ENCODE data around the gene UBE2E3. TPM values are rescaled to one million over a fixed set of nuclear protein-coding genes. Genes with fewer than 3 reads are reported as not detected.

UBE2E3 gene
- total and polyA plus RNA-seq, 2 of the 4 experiments (the other 2 are of a cell fraction), result 106 to 114 TPM

DNA sequence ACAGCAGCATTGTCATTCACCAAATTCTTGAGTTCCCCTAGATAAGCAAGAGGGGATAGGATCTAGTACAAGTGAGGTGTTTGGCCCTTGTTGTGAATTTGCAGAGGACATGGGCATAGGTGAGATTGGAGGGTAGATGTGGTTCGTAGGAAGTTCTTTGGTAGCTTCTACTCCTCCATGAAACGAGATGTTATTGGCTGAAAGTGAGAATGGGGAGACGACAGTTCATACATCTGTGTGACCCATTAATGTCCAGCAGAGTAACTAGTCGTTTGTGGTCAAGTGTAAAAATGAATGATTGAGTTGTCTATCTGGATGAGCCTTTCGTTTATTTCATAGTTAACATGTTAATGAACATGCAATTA is 90.4 kb downstream of the UBE2E3 start:
- dilution Hi-C loops (cut with HindIII; ENCODE audit: low sequenced_read_pairs, unreplicated experiment), result no loop called here

More for the DNA sequence above, 90.4 kb downstream of the UBE2E3 start:
- intact Hi-C loops (cut with micrococcal nuclease) (loop anchor here (5.0 kb wide), 2 partner anchors 89 to 829 kb away; partner anchors contain the start of gene UBE2E3), in situ Hi-C loops (cut with MboI; ENCODE audit: low sequenced_read_pairs) (loop anchor here (10.0 kb wide), 1 partner anchor 946 kb away; no protein-coding TSS in a partner anchor)
- no peak overlapping the region for H4K8ac ChIP-seq (ENCODE audit: low read depth in 2 of 2, low read length in 2 of 2)
- H2BK120ac ChIP-seq (ENCODE audit: low read depth, low read length), result no peak overlapping the region
- H3K27me3 ChIP-seq (ENCODE audit: control insufficient read depth, insufficient read depth, low read length), result no peaks in the 10 kb centered on the region
- H2AFZ ChIP-seq (replicated peaks; ENCODE audit: low read length, poor library complexity), result no peak overlapping the region
- TF ChIP-seq SMC3 (IDR thresholded peaks at IDR 0.05; ENCODE audit: low read depth, low read length) (no peak), POLR2A (IDR thresholded peaks at IDR 0.05; ENCODE audit: low read depth, low read length) (no peak), RAD21 (IDR thresholded peaks at IDR 0.05; ENCODE audit: low read length) (no peak), RCOR1 (IDR thresholded peaks at IDR 0.05; ENCODE audit: insufficient replicate concordance, low read length) (no peak)
- TF ChIP-seq, protein P1, sequence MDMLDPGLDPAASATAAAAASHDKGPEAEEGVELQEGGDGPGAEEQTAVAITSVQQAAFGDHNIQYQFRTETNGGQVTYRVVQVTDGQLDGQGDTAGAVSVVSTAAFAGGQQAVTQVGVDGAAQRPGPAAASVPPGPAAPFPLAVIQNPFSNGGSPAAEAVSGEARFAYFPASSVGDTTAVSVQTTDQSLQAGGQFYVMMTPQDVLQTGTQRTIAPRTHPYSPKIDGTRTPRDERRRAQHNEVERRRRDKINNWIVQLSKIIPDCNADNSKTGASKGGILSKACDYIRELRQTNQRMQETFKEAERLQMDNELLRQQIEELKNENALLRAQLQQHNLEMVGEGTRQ (IDR thresholded peaks at IDR 0.05; ENCODE audit: low read depth, low read length), result no peak
- DNase-seq, result no peak
- no peak overlapping the region for H3K56ac ChIP-seq (ENCODE audit: extremely low read depth, insufficient read depth, low read length)
- H2AK9ac ChIP-seq (replicated peaks; ENCODE audit: low read depth, low read length, poor library complexity), result no peak overlapping the region
- no peaks in the 10 kb centered on the region for H3K9me3 ChIP-seq (ENCODE audit: control insufficient read depth, insufficient read depth, low read length)
- no peak overlapping the region for H3K4ac ChIP-seq (ENCODE audit: low read depth, low read length)
- H3K14ac ChIP-seq (replicated peaks; ENCODE audit: low read depth, low read length), result no peak overlapping the region
- ChIA-PET CTCF (interaction anchor here (1.3 kb wide), 1 partner anchor 34 kb away, joined by 3 read pairs; no protein-coding TSS in a partner anchor), POLR2A (ENCODE audit: unreplicated experiment) (no interaction called here)
- no peak overlapping the region for H4K5ac ChIP-seq (ENCODE audit: low read depth, low read length)
- H2BK20ac ChIP-seq (ENCODE audit: low read depth, low read length), result no peak overlapping the region
- H3K4me1 ChIP-seq (ENCODE audit: control insufficient read depth, insufficient read depth, low read length), result peaks cover 3% of the 10 kb centered on the region
- H3K9ac ChIP-seq (ENCODE audit: low read depth, low read length), result no peak overlapping the region
- H4K20me1 ChIP-seq (ENCODE audit: insufficient read depth, low read length), result peaks cover 4% of the 10 kb centered on the region; the same call in 1 of the 2 replicates
- H3K4me2 ChIP-seq (ENCODE audit: low read depth, low read length), result no peak overlapping the region
- H3K9me1 ChIP-seq (ENCODE audit: insufficient read depth, low read length), result 0 out of 2 replicates have a peak, but pooled peaks cover 4% of the 10 kb centered on the region
- H3K79me1 ChIP-seq (ENCODE audit: low read depth in 1 of 2, low read length in 2 of 2), result peaks cover 7 to 49% of the 10 kb centered on the region in 2 experiments; a peak in 3 of 4 replicates
- H2AK5ac ChIP-seq (ENCODE audit: low read depth, low read length), result peak overlapping the region; percentile 3; the same call in 1 of the 2 replicates
- H2BK15ac ChIP-seq (ENCODE audit: low read depth, low read length), result no peak overlapping the region
- ATAC-seq (ENCODE audit: low read depth), result no peak
- BruUV-seq (replicated peaks), result no TSS peak
- no peak overlapping the region for H4K91ac ChIP-seq (ENCODE audit: insufficient read depth, low read depth, low read length)
- H2BK5ac ChIP-seq (ENCODE audit: low read depth, low read length, poor library complexity, severe bottlenecking), result no peak overlapping the region
- H3K36me3 ChIP-seq (ENCODE audit: control insufficient read depth, insufficient read depth, low read length), result peaks cover 4% of the 10 kb centered on the region
- H3K27ac ChIP-seq (ENCODE audit: insufficient read depth, low read length), result no peak overlapping the region
- no peak overlapping the region for H3K4me3 ChIP-seq (ENCODE audit: insufficient read depth, low read depth, low read length)
- WGBS, 2 experiments (ENCODE audit: extremely low coverage in 2 of 2, insufficient read length in 1 of 2), result 100% methylated on average over 1 of the region's 5 CpGs; no CpG with 5 or more reads in 1 of the 2 experiments
- H3K18ac ChIP-seq (ENCODE audit: low read depth, low read length), result no peak overlapping the region
- H3K23ac ChIP-seq (ENCODE audit: low read depth, low read length), result no peak overlapping the region
